IMR-90 (cell line): ENCODE results near the gene KRT32.

Source experiments
- CEBPB ChIP-seq: IDR thresholded peaks from 2 replicates; pipeline ENCODE4 v1.6.1; 2012; ENCODE audit warnings: low read depth, low read length, improper control_type of control experiment
- CHD1 ChIP-seq: IDR thresholded peaks from 2 replicates; pipeline ENCODE4 v1.6.1; 2012; ENCODE audit warnings: low read depth, low read length, improper control_type of control experiment
- CTCF ChIP-seq: conservative IDR thresholded peaks from 2 replicates; pipeline ENCODE4 v1.5.1; 2012; ENCODE audit warnings: mild to moderate bottlenecking, low read depth, low read length, improper control_type of control experiment
- ELK1 ChIP-seq: fragments of 150-350 bp; IDR thresholded peaks from 2 replicates; pipeline ENCODE4 v1.6.1; 2016; ENCODE audit warnings: low read depth, mild to moderate bottlenecking, low read length, moderate library complexity, borderline replicate concordance
- MAFK ChIP-seq: IDR thresholded peaks from 2 replicates; pipeline ENCODE4 v1.6.1; 2012; ENCODE audit warnings: low read depth, low read length, improper control_type of control experiment
- MXI1 ChIP-seq: IDR thresholded peaks from 2 replicates; pipeline ENCODE4 v1.6.1; 2012; ENCODE audit warnings: low read depth, mild to moderate bottlenecking, low read length, moderate library complexity, borderline replicate concordance
- POLR2A ChIP-seq: IDR thresholded peaks from 2 replicates; pipeline ENCODE4 v1.6.1; 2012; ENCODE audit warnings: mild to moderate bottlenecking, low read depth, low read length
- RFX5 ChIP-seq: IDR thresholded peaks from 2 replicates; pipeline ENCODE4 v1.8.0; 2012; ENCODE audit warnings: low read depth, mild to moderate bottlenecking, low read length, moderate library complexity
- USF2 ChIP-seq: fragments of 150-350 bp; IDR thresholded peaks from 2 replicates; pipeline ENCODE4 v1.6.1; 2017; ENCODE audit warnings: mild to moderate bottlenecking, antibody characterized with exemption, low read length, low read depth

GRCh38 chr17:41507315-41507880 lies 40.2 kb upstream of the KRT32 start:
- TF ChIP-seq CHD1 = no peak
- no peak for TF ChIP-seq MXI1
- no peak for TF ChIP-seq CTCF
- no peak for TF ChIP-seq USF2
- TF ChIP-seq RFX5 = no peak
- TF ChIP-seq MAFK = no peak
- no peak for TF ChIP-seq ELK1
- TF ChIP-seq CEBPB = no peak
- no peak for TF ChIP-seq POLR2A
